Skeletal muscle tissue (tissue), 5 donors: ENCODE data around the gene PROZ. TPM values are rescaled to one million over a fixed set of nuclear protein-coding genes. Genes with fewer than 3 reads are reported as not detected.

Experiments
- H3K27ac ChIP-seq: one replicate; pipeline ENCODE4 v1.7.0; 2013; ENCODE audit warnings: mild to moderate bottlenecking, low read depth, low read length, inconsistent platforms
- H3K27me3 ChIP-seq, 3 donors: one replicate each; pipeline ENCODE4 v1.7.0; 2013; ENCODE audit warnings: low read length in 3 of 3; ENCODE audit not compliant: control insufficient read depth in 3 of 3, insufficient read depth in 3 of 3
- H3K36me3 ChIP-seq, 3 donors: one replicate each; pipeline ENCODE4 v1.7.0; 2013; ENCODE audit warnings: low read length in 3 of 3; ENCODE audit not compliant: control insufficient read depth in 3 of 3, insufficient read depth in 3 of 3
- H3K4me1 ChIP-seq, 3 donors: one replicate each; pipeline ENCODE4 v1.7.0; 2013; ENCODE audit warnings: low read length in 3 of 3, mild to moderate bottlenecking in 3 of 3; ENCODE audit not compliant: control insufficient read depth in 3 of 3, insufficient read depth in 3 of 3
- H3K4me3 ChIP-seq, 3 donors: one replicate each; pipeline ENCODE4 v1.7.0; 2013; ENCODE audit warnings: low read length in 3 of 3
- H3K9ac ChIP-seq, 3 donors: one replicate each; pipeline ENCODE4 v1.7.0; 2013; ENCODE audit warnings: low read length in 3 of 3, mild to moderate bottlenecking in 3 of 3, moderate library complexity in 2 of 3, low read depth in 1 of 3
- H3K9me3 ChIP-seq, 3 donors: one replicate each; pipeline ENCODE4 v1.7.0; 2013; ENCODE audit warnings: low read length in 3 of 3; ENCODE audit not compliant: control insufficient read depth in 3 of 3
- small RNA-seq: library from RNA; depleted of rRNA; stranded (forward); fragments of <200 nt; gene quantifications from one replicate; pipeline ENCODE3, GENCODE V24; 2014
- total RNA-seq: library from RNA; depleted of rRNA; stranded (reverse); fragments of >200 nt; gene quantifications from one replicate; pipeline ENCODE4 v1.2.3, GENCODE V29; 2014
- donor health status: Osteomylitis.

The PROZ gene
- total RNA-seq, 1 donor from 2014 or later: not detected

DNA sequence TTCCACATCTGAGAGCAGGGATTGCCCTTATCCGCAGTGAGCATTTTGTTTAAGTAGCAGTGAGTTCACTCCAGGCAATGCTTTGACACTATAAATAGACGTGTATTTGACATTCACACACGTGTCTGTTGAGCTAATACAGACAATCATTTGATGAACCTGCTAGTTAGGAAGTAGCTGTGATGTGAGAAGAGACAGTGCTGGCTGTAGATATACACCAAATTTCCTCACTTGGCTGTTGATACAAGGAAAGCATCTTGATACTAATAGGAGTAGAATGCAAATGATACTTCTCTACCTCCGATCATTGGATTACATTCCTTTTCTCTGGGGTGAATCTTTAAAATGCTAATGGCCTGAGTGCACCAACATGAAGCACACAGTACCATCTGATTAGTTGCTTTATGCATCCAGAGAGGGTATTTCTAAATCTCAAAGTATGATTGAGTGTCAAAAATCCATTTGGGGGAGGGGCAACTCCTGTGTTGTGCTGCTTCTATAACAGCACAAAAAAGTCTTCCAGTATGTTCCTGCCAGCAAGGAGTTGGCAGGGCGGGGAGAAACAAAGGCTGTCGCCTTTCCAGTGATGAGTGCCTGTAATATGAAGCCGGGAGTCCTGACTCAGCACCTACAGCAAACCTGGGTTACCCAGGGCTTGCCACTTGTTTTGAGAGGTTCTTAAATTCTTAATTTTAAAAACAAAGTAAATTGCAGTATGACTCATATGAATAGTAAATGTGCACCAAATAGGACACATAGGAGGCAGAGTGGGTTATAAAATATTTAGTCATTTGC lies 58.0 kb downstream of the PROZ start:
- Histone ChIP-seq H3K27ac (peak overlapping the region; percentile 96), H3K9ac (peak overlapping the region; percentile 37 to 66 (median 65)), H3K9me3 (no peaks in the 10 kb centered on the region), H3K4me3 (peak overlapping the region; percentile 49 to 58 (median 50)), H3K27me3 (no peaks in the 10 kb centered on the region), H3K4me1 (peaks cover 67 to 69% (median 69%) of the 10 kb centered on the region in 3 donors), H3K36me3 (peaks cover 15 to 25% (median 19%) of the 10 kb centered on the region in 3 donors)

DNA sequence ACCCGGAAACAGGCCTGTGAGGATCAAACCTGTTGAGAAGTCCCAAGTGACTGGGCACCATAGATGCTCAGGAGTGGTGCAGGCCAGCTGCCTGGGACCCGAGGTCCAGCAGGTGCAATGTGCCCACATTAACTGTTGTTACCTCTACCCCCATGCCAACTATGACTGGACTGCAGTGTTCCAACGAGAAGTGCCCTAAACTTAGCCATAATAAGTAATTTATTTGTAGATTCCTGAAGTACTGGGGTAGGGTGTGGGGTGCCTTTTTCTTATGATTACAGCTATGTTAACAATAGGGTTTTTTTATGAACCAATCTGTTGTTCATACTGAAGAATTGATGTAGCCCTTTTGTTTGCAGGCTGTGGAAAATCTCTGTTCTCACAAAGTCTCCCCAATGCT lies 60.1 kb downstream of the PROZ start:
- peak overlapping the region in 1 of 3 donors; percentile 40 for H3K9ac ChIP-seq
- H3K9me3 ChIP-seq: no peaks in the 10 kb centered on the region
- H3K27ac ChIP-seq: peak overlapping the region; percentile 96
- no peak overlapping the region for H3K4me3 ChIP-seq
- H3K27me3 ChIP-seq: no peaks in the 10 kb centered on the region
- peaks cover 21 to 35% (median 26%) of the 10 kb centered on the region in 3 donors for H3K36me3 ChIP-seq
- H3K4me1 ChIP-seq: peaks cover 51 to 55% (median 51%) of the 10 kb centered on the region in 3 donors

DNA sequence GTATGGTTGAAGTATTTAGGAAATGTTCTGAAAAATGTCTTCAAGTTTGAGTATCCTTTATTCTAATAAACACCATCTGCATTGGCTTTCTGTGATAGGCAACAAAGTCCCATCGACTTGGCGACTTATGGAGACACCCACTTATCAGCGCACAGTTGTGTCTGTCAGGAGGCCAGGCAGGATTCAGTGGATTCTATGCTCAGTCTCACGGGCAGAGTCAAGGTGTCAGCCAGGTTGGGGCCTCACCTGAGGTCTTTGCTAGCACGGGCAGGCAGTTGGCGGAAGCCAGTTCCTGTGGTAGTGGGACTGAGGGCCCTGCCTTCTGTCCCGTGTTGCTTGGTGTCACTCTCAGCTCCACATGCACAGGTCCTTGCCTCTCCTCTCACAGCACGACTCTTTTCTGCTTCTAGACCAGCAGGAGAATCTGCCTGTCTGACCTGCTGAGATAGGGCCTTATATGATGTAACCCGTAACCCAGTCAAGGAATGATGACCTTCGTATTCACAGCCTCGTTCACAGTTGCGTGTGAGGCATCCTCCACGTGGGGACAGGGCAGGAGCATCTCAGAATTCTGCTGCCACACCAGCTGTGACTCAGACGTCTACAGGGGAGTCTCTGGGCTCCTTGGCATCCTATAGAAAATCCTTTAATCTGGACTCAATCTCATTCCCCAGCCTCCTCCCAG lies 61.0 kb downstream of the PROZ start:
- peaks cover 25 to 41% (median 32%) of the 10 kb centered on the region in 3 donors for H3K36me3 ChIP-seq
- peaks cover 43 to 47% (median 43%) of the 10 kb centered on the region in 3 donors for H3K4me1 ChIP-seq
- no peak overlapping the region for H3K4me3 ChIP-seq
- peak overlapping the region; percentile 16 for H3K27ac ChIP-seq
- H3K9me3 ChIP-seq: no peaks in the 10 kb centered on the region
- H3K27me3 ChIP-seq: no peaks in the 10 kb centered on the region
- peak overlapping the region in 1 of 3 donors; percentile 23 for H3K9ac ChIP-seq

DNA sequence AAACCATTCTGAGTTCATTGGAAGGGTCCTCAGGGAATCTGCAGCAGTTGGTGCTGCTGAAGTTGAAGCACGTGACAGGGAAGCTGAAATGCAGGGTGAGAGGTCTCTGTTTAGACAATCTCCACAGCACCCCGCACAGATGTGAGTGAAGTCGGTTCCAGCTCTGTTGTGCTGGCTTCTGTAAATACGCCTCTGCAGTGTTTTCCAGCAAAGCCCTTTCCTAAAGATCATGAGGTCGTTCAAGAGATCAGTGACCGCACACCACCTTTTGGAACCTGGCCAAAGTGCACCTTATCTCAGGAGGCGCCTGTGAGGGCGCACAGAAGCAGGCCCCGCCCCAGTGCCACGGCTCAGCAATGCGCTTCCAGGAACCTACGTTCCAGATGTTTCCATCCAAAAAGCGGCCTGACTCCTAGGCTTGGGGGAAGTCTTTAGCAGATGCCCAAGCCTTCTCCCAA lies 61.7 kb downstream of the PROZ start:
- H3K9me3 ChIP-seq: no peaks in the 10 kb centered on the region
- H3K27me3 ChIP-seq: no peaks in the 10 kb centered on the region
- H3K4me3 ChIP-seq: no peak overlapping the region
- peaks cover 36 to 40% (median 36%) of the 10 kb centered on the region in 3 donors for H3K4me1 ChIP-seq
- peaks cover 26 to 45% (median 40%) of the 10 kb centered on the region in 3 donors for H3K36me3 ChIP-seq
- peak overlapping the region; percentile 16 for H3K27ac ChIP-seq
- H3K9ac ChIP-seq: no peak overlapping the region

DNA sequence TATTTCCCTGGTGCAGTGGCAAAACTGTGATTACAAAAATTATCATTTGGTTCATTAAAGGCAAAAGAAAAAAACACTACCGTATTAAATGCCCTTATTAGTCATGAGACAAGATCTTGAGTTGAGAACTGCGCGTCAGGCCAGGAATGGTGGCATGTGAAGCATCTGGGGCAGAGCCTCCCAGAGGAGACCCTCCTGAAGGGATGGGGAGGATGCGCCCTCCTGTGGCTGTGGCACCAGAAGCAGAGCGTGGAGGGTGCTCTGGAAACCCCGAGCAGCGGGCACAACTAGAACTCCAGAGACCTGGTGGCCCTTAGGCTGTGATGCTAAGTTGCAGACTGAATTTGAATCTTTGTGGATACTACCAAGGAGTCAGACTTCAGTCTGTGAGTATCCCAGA lies 62.4 kb downstream of the PROZ start:
- H3K9me3 ChIP-seq: no peaks in the 10 kb centered on the region
- H3K4me3 ChIP-seq: no peak overlapping the region
- H3K4me1 ChIP-seq: peaks cover 28 to 33% (median 28%) of the 10 kb centered on the region in 3 donors
- peaks cover 30 to 51% (median 47%) of the 10 kb centered on the region in 3 donors for H3K36me3 ChIP-seq
- H3K27ac ChIP-seq: no peak overlapping the region
- no peak overlapping the region for H3K9ac ChIP-seq
- no peaks in the 10 kb centered on the region for H3K27me3 ChIP-seq

Small RNA genes lying within 50 kb of the gene (small RNA-seq; reads per million reads assigned to genes)
- gene AL137002.1: not detected

Other genes with a start within 250 kb of the PROZ start
- gene MCF2L, start 189.4 kb upstream of the PROZ start, total RNA-seq: 18.3 TPM
- gene F7, start 52.9 kb upstream of the PROZ start, total RNA-seq: under 0.01 TPM
- gene F10, start 35.8 kb upstream of the PROZ start, total RNA-seq: 33.9 TPM
- gene PCID2, start 50.0 kb downstream of the PROZ start, total RNA-seq: 36.0 TPM
- gene CUL4A, start 51.0 kb downstream of the PROZ start, total RNA-seq: 67.3 TPM
- 77.2 TPM for gene LAMP1, start 138.6 kb downstream of the PROZ start, total RNA-seq
- gene GRTP1, start 205.5 kb downstream of the PROZ start, total RNA-seq: 3.7 TPM